ENCODE data around the gene DUSP2. TPM values are rescaled to one million over a fixed set of nuclear protein-coding genes. Genes with fewer than 3 reads are reported as not detected.

DUSP2 gene
- total and polyA plus RNA-seq, 7 donors: 0.64 to 5.8 (median 2.4) TPM

DNA sequence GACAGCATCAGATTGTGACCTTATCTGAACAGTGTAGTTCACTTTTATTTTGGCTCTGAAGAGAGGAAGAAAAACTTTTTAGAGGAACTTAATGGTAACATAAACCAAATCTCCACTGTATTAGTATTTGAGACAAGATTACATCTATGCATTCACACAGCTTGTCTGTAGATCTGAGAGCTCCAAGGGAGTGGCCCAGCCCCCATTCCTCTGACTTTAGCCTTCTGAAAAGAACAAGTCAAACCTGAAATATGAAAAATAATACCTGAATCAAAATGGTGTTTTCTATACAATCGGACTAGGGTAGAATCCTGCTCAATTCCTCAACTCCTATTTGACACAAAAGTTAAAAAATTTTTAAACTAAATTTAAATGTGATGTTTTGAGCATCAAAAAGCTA lies 40.3 kb upstream of the DUSP2 start:
- ATAC-seq (no peak), DNase-seq (no peak)
- TF ChIP-seq, protein P1, sequence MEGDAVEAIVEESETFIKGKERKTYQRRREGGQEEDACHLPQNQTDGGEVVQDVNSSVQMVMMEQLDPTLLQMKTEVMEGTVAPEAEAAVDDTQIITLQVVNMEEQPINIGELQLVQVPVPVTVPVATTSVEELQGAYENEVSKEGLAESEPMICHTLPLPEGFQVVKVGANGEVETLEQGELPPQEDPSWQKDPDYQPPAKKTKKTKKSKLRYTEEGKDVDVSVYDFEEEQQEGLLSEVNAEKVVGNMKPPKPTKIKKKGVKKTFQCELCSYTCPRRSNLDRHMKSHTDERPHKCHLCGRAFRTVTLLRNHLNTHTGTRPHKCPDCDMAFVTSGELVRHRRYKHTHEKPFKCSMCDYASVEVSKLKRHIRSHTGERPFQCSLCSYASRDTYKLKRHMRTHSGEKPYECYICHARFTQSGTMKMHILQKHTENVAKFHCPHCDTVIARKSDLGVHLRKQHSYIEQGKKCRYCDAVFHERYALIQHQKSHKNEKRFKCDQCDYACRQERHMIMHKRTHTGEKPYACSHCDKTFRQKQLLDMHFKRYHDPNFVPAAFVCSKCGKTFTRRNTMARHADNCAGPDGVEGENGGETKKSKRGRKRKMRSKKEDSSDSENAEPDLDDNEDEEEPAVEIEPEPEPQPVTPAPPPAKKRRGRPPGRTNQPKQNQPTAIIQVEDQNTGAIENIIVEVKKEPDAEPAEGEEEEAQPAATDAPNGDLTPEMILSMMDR (IDR thresholded peaks at IDR 0.05): no peak
- Histone ChIP-seq H3K4me3 (no peak overlapping the region), H3K4me1 (peaks cover 35% of the 10 kb centered on the region), H3K27me3 (ENCODE audit: insufficient read depth in 3 of 3, low read length in 2 of 3) (no peaks in the 10 kb centered on the region), H3K27ac (peak overlapping the region; percentile 70), H3K9me3 (no peaks in the 10 kb centered on the region), H3K36me3 (ENCODE audit: insufficient read depth in 1 of 2, low read depth in 1 of 2) (peaks cover 4 to 74% of the 10 kb centered on the region in 2 donors)
- 94 to 98% (median 96%) methylated on average over 1 of the region's 1 CpG for WGBS, 3 donors
- intact Hi-C loops (cut with DNase I): no loop called here

DNA sequence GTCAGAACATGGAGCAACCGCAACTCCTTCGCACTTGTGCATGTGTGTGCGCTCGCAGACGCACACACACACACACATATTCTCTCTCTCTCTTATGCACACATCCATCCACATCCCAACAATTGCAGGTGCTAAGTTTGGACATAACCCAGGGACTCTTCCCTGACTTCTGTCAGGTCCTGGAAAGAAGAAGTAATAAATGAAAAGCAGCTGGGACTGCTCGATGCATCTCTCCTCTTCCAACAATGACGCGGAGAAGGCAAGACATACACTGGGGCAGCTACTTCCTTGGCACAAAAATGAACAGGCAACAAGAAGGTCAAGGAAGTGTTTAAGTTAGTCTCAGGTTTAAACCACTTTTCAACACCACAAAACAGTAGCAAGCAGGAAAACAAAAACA lies 39.7 kb upstream of the DUSP2 start:
- peaks cover 3 to 68% of the 10 kb centered on the region in 2 donors for H3K36me3 ChIP-seq (ENCODE audit: insufficient read depth in 1 of 2, low read depth in 1 of 2)
- DNase-seq: no peak
- no peaks in the 10 kb centered on the region for H3K27me3 ChIP-seq (ENCODE audit: insufficient read depth in 3 of 3, low read length in 2 of 3)
- intact Hi-C loops (cut with DNase I): no loop called here
- no peak for ATAC-seq
- H3K27ac ChIP-seq: no peak overlapping the region
- H3K4me3 ChIP-seq: no peak overlapping the region
- WGBS, 3 donors: 76 to 80% (median 77%) methylated on average over 8 of the region's 8 CpGs
- TF ChIP-seq, protein P1 (IDR thresholded peaks at IDR 0.05): no peak
- no peaks in the 10 kb centered on the region for H3K9me3 ChIP-seq
- H3K4me1 ChIP-seq: peaks cover 35% of the 10 kb centered on the region

DNA sequence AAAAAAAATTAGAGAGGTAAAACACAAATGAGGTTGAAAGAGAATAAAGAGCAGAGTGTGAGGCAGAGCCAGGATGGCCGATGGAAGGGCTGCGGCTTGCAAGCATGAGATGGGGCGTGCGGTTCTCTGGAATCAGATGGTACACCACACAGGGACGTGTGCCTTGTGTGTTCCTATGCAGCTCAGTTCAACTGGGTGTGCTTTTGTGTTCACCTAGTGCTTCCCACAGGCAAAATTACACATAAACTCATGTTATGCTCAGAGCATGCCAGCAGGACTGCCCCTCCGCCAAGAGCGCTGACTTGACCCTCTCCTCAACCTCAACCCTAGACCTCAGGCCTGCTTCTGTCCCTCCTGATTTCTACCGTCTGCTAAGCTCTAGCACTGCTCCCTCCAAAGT lies 38.9 kb upstream of the DUSP2 start:
- H3K36me3 ChIP-seq (ENCODE audit: insufficient read depth in 1 of 2, low read depth in 1 of 2): peaks cover 3 to 66% of the 10 kb centered on the region in 2 donors
- intact Hi-C loops (cut with DNase I): no loop called here
- ATAC-seq (no peak), DNase-seq (no peak)
- no peaks in the 10 kb centered on the region for H3K9me3 ChIP-seq
- H3K4me3 ChIP-seq: no peak overlapping the region
- no peak overlapping the region for H3K27ac ChIP-seq
- no peaks in the 10 kb centered on the region for H3K27me3 ChIP-seq (ENCODE audit: insufficient read depth in 3 of 3, low read length in 2 of 3)
- TF ChIP-seq, protein P1 (IDR thresholded peaks at IDR 0.05): no peak
- 74 to 82% (median 81%) methylated on average over 8 of the region's 8 CpGs for WGBS, 3 donors
- peaks cover 38% of the 10 kb centered on the region for H3K4me1 ChIP-seq

DNA sequence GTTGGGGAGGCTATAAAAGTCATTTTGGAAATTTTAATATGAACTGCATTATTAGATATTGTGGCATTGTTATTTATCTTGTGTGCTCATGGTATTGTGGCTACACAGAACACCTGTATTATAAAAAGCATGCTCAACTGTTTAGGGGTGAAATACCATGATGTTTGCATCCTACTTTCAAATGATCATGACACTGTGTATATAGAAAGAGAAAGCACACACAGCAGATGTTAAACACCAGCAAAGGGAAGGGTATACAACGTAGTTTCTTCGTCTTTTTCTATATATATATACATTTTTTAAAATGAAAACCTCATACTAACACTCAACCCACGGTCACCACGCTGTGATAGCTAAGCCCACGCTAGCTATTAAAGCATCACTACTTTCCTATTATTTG lies 36.3 kb upstream of the DUSP2 start:
- H3K36me3 ChIP-seq (ENCODE audit: insufficient read depth in 1 of 2, low read depth in 1 of 2): peaks cover 3 to 42% of the 10 kb centered on the region in 2 donors
- 75 to 77% (median 76%) methylated on average over 5 of the region's 5 CpGs for WGBS, 3 donors
- no peak overlapping the region for H3K27ac ChIP-seq
- H3K27me3 ChIP-seq (ENCODE audit: insufficient read depth in 3 of 3, low read length in 2 of 3): no peaks in the 10 kb centered on the region
- TF ChIP-seq, protein P1 (IDR thresholded peaks at IDR 0.05): no peak
- H3K4me3 ChIP-seq: no peak overlapping the region
- intact Hi-C loops (cut with DNase I): loop anchor here in 1 of 2 donors (1.0 kb wide), 1 partner anchor 17 kb away; no protein-coding TSS in a partner anchor
- H3K4me1 ChIP-seq: peaks cover 25% of the 10 kb centered on the region
- H3K9me3 ChIP-seq: no peaks in the 10 kb centered on the region
- DNase-seq (no peak), ATAC-seq (no peak)

DNA sequence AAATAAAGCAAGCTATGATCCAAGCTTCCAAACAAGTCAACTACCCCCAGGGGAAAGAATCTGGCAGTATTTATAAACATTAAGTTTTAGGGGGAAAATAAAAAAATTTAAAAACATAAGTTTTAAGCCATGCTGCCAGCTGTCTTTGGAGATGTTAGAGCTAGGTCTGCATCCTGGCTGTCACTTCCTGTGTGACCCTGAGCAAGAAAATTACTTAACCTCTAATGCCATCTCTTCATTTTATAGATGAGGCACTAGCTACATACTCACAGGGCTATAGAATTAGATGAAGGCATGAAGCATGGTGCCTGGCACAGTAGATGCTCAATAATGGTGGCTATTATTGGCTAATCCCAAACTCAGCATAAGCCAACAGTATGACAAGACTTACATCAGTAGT lies 35.3 kb upstream of the DUSP2 start:
- peaks cover 3 to 32% of the 10 kb centered on the region in 2 donors for H3K36me3 ChIP-seq (ENCODE audit: insufficient read depth in 1 of 2, low read depth in 1 of 2)
- no peak overlapping the region for H3K4me3 ChIP-seq
- H3K9me3 ChIP-seq: no peaks in the 10 kb centered on the region
- TF ChIP-seq, protein P1 (IDR thresholded peaks at IDR 0.05): no peak
- DNase-seq: no peak
- intact Hi-C loops (cut with DNase I): no loop called here
- peaks cover 25% of the 10 kb centered on the region for H3K4me1 ChIP-seq
- H3K27ac ChIP-seq: no peak overlapping the region
- no peak for ATAC-seq
- no peaks in the 10 kb centered on the region for H3K27me3 ChIP-seq (ENCODE audit: insufficient read depth in 3 of 3, low read length in 2 of 3)
